Liver (tissue), 9 donors: ENCODE data around the gene C2orf69. TPM values are rescaled to one million over a fixed set of nuclear protein-coding genes. Genes with fewer than 3 reads are reported as not detected.

Source experiments
- DNase-seq: peaks from one replicate; pipeline ENCODE4 v3.0.0-alpha.2; 2017; ENCODE audit warnings: low spot score
- H3K27ac ChIP-seq, 2 donors: one replicate each; pipeline ENCODE4 v1.7.0; 2013; ENCODE audit warnings: inconsistent platforms in 2 of 2, low read length in 2 of 2, control low read depth in 1 of 2, low read depth in 1 of 2, mild to moderate bottlenecking in 1 of 2
- H3K27me3 ChIP-seq, 4 donors: one replicate each; pipeline versions ENCODE4 v1.6.1 to v1.7.0; 2013; ENCODE audit warnings: low read length in 3 of 4, inconsistent platforms in 1 of 4, mild to moderate bottlenecking in 1 of 4, moderate library complexity in 1 of 4; ENCODE audit not compliant: control insufficient read depth in 4 of 4, insufficient read depth in 4 of 4
- H3K36me3 ChIP-seq, 4 donors: one replicate each; pipeline versions ENCODE4 v1.6.1 to v1.7.0; 2013; ENCODE audit warnings: low read length in 3 of 4, mild to moderate bottlenecking in 3 of 4, low read depth in 1 of 4, moderate library complexity in 1 of 4; ENCODE audit not compliant: control insufficient read depth in 4 of 4, insufficient read depth in 3 of 4
- H3K4me1 ChIP-seq, 4 donors: one replicate each; pipeline versions ENCODE4 v1.6.1 to v1.7.0; 2013; ENCODE audit warnings: low read length in 3 of 4, mild to moderate bottlenecking in 3 of 4, moderate library complexity in 1 of 4; ENCODE audit not compliant: control insufficient read depth in 4 of 4, insufficient read depth in 4 of 4
- H3K4me3 ChIP-seq, 3 donors: one replicate each; pipeline versions ENCODE4 v1.6.1 to v1.7.0; 2013; ENCODE audit warnings: low read length in 3 of 3, control low read depth in 1 of 3, low read depth in 1 of 3, mild to moderate bottlenecking in 1 of 3
- H3K9ac ChIP-seq, 2 donors: one replicate each; pipeline ENCODE4 v1.7.0; 2013; ENCODE audit warnings: low read length in 2 of 2, mild to moderate bottlenecking in 2 of 2, moderate library complexity in 2 of 2, control low read depth in 1 of 2, low read depth in 1 of 2
- H3K9me3 ChIP-seq, 4 donors: one replicate each; pipeline versions ENCODE4 v1.6.1 to v1.7.0; 2013; ENCODE audit warnings: low read length in 3 of 4; ENCODE audit not compliant: control insufficient read depth in 4 of 4
- ATF3 ChIP-seq: IDR thresholded peaks from 2 replicates; pipeline ENCODE4 v1.6.1; 2016; ENCODE audit warnings: antibody characterized with exemption
- CTCF ChIP-seq: fragments of 150-350 bp; IDR thresholded peaks from 2 replicates; pipeline ENCODE4 v1.5.1; 2017; ENCODE audit warnings: improper control_type of control experiment, low read depth, low read length; ENCODE audit not compliant: missing input control
- EGR1 ChIP-seq, 2 donors: IDR thresholded peaks; 2 replicates each; pipeline ENCODE4 v1.6.1; 2016 to 2018; ENCODE audit warnings: antibody characterized with exemption in 2 of 2, low read depth in 2 of 2
- FOXA1 ChIP-seq: IDR thresholded peaks from 2 replicates; pipeline ENCODE4 v1.6.1; 2016; ENCODE audit warnings: antibody characterized with exemption
- FOXA2 ChIP-seq: IDR thresholded peaks from 2 replicates; pipeline ENCODE4 v1.6.1; 2016; ENCODE audit warnings: antibody characterized with exemption
- GABPA ChIP-seq, 2 donors: IDR thresholded peaks in 1 of 2; conservative IDR thresholded peaks in 1 of 2; 2 replicates each; pipeline ENCODE4 v1.6.1; 2016; ENCODE audit warnings: antibody characterized with exemption in 2 of 2, mild to moderate bottlenecking in 1 of 2, moderate library complexity in 1 of 2
- HNF4A ChIP-seq, 2 donors: conservative IDR thresholded peaks; 2 replicates each; pipeline ENCODE4 v1.6.1; 2016; ENCODE audit warnings: antibody characterized with exemption in 2 of 2, mild to moderate bottlenecking in 2 of 2
- HNF4G ChIP-seq: IDR thresholded peaks from 2 replicates; pipeline ENCODE4 v1.6.1; 2016; ENCODE audit warnings: antibody characterized with exemption
- JUND ChIP-seq, 2 donors: IDR thresholded peaks; 2 replicates each; pipeline ENCODE4 v1.6.1; 2016; ENCODE audit warnings: antibody characterized with exemption in 2 of 2
- MAX ChIP-seq: IDR thresholded peaks from 2 replicates; pipeline ENCODE4 v1.6.1; 2016; ENCODE audit warnings: antibody characterized with exemption
- NR2F2 ChIP-seq: IDR thresholded peaks from 2 replicates; pipeline ENCODE4 v1.6.1; 2016; ENCODE audit warnings: antibody characterized with exemption
- RAD21 ChIP-seq, 2 donors: IDR thresholded peaks; 2 replicates each; pipeline ENCODE4 v1.6.1; 2016; ENCODE audit warnings: antibody characterized with exemption in 2 of 2, mild to moderate bottlenecking in 2 of 2
- REST ChIP-seq: IDR thresholded peaks from 2 replicates; pipeline ENCODE4 v1.6.1; 2016; ENCODE audit warnings: antibody characterized with exemption, mild to moderate bottlenecking
- RXRA ChIP-seq, 2 donors: IDR thresholded peaks; 2 replicates each; pipeline ENCODE4 v1.6.1; 2017 to 2018; ENCODE audit warnings: antibody characterized with exemption in 2 of 2, mild to moderate bottlenecking in 1 of 2
- SP1 ChIP-seq: IDR thresholded peaks from 2 replicates; pipeline ENCODE4 v1.6.1; 2018; ENCODE audit warnings: antibody characterized with exemption, mild to moderate bottlenecking
- TAF1 ChIP-seq: conservative IDR thresholded peaks from 2 replicates; pipeline ENCODE4 v1.6.1; 2016; ENCODE audit warnings: antibody characterized with exemption, mild to moderate bottlenecking
- YY1 ChIP-seq: IDR thresholded peaks from 2 replicates; pipeline ENCODE4 v1.6.1; 2016; ENCODE audit warnings: antibody characterized with exemption, mild to moderate bottlenecking
- ZBTB33 ChIP-seq: IDR thresholded peaks from 2 replicates; pipeline ENCODE4 v1.6.1; 2016; ENCODE audit warnings: antibody characterized with exemption
- WGBS: extraction: QIAGEN DNeasy Blood & Tissue Kit; methylation state at CpG from one replicate; pipeline ENCODE4 v1.1.7; 2013; 5-methylcytosine and 5-hydroxymethylcytosine counted together
- polyA plus RNA-seq, 2 donors: library from polyadenylated mRNA; stranded (reverse) in 1 of 2; unstranded in 1 of 2; fragments of 200-250 nt in 1 of 2; fragments of >200 nt in 1 of 2; fragmentation: Nextera tagmentation in 1 of 2; extraction: Ambion mirVana in 1 of 2; gene quantifications; one replicate each; pipeline versions ENCODE4 v1.2.1 to v1.2.3, GENCODE V29; 2013 to 2015
- total RNA-seq, 2 donors: library from RNA; depleted of rRNA; stranded (reverse); fragments of >200 nt; gene quantifications; one replicate each; pipeline ENCODE4 v1.2.3, GENCODE V29; 2014
- donor health status: healthy.
- donor health status: healthy.
- donor health status: healthy.
- donor health status: healthy.
- donor health status: healthy.

C2orf69 gene
- total RNA-seq: 1 to 10 TPM; 6.3 to 9.1 TPM
- 1 to 10 TPM; 4.3 to 6.1 TPM for polyA plus RNA-seq

GRCh38 chr2:199911052-199911876, at the start of gene C2orf69:
TSS of gene C2orf69 (plus strand) at chr2:199911293. CDS start at chr2:199911439, 146 bp downstream.
- peaks cover 0 to 19% (median 15%) of the 10 kb centered on the region in 4 donors for H3K4me1 ChIP-seq
- peak; percentile 99 for DNase-seq

More at GRCh38 chr2:199911052-199911876, at the start of gene C2orf69:
- Histone ChIP-seq H3K9ac (peak within 1 kb of the TSS; percentile 64 to 83), H3K27ac (peak within 1 kb of the TSS; percentile 90 to 97), H3K36me3 (no peaks in the 10 kb centered on the region), H3K9me3 (no peaks in the 10 kb centered on the region), H3K27me3 (no peaks in the 10 kb centered on the region), H3K4me3 (peak within 1 kb of the TSS; percentile 85 to 96 (median 93))
- TF ChIP-seq FOXA2 (no peak), RXRA (IDR thresholded peaks at IDR 0.05) (no peak), FOXA1 (no peak), NR2F2 (no peak), JUND (IDR thresholded peaks at IDR 0.05) (no peak), YY1 (peak; percentile 45), ZBTB33 (no peak), SP1 (peak; percentile 29), RAD21 (IDR thresholded peaks at IDR 0.05) (peak in 1 of 2 donors; percentile 11), GABPA (IDR thresholded peaks at IDR 0.05 in 1 of 2, conservative IDR thresholded peaks at IDR 0.05 in 1 of 2) (peak in 1 of 2 donors; percentile 23), TAF1 (peak; percentile 50), HNF4A (conservative IDR thresholded peaks at IDR 0.05) (peak in 1 of 2 donors; percentile 15), ATF3 (no peak), EGR1 (IDR thresholded peaks at IDR 0.05; ENCODE audit: low read depth in 2 of 2) (no peak), HNF4G (no peak), MAX (no peak), CTCF (no peak), REST (peak; percentile 26)
- under 1% methylated on average over 85 of the region's 85 CpGs for WGBS
